ENCODE results near the gene FNDC3B.
A peak's percentile ranks its signal among the peaks of the same experiment; 100 is the strongest.
"Not testable (repeated sequence)": the region's sequence is repeated elsewhere in the genome, so short reads cannot be mapped to it uniquely, and the experiment has no call there.

Gene FNDC3B

DNA sequence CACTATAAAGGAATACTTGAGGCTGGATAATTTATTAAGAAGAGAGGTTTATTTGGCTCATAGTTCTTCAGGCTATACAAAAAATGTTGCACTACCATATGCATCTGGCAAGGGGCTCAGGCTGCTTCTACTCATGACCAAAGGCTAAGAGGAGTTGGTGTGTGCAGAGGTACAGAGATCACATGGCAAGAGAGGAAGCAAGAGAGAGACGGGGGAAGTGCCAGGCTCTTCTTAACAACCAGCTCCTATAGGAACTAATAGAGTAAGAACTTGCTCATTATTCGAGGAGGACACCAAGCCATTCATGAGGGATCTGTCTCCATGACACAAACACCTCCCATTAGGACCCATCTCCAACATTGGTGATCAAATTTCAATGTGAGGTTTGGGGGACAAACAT, 6.0 kb upstream of the FNDC3B start:
- DNase-seq: no peak

DNA sequence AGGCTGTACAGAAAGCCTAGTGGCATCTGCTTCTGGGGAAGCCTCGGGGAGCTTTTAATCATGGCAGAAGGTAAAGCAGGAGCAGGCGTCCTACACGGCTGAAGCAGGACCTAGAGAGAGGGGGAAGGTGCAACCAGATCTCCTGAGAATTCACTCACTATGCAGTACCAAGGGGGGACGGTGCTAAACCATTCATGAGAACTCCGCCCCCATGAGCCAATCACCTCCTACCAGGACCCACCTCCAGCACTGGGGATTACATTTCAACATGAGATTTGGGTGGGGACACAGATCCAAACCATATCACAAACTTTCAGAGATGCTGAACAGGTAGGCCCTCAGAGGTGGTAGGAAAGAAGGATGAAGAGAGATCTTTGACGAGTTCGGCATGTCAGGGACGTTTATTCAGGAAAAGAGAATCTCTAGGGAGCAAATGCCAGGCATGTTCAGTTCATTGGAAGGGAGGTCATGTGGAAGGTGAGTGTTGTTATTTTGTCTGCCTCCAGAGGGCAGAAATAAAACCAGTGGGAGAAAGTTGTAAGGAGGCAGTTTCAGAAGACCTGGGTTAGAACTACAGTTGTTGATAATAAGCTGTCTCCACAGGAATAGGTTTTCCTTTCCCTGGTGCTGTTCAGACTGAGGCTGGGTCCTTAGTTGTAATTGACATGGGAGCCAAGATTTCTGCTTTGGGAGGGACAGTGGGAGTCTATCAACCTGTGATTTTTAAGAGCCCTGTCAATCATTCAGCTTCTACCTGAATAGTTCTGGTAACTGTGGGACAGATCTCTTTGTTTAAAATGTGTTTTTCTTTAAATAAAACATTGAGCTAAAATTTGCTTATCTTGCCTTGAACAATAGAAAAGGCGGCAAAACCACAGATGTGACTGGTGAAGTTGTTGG, 4.3 kb upstream of the FNDC3B start:
- no peak for DNase-seq

DNA sequence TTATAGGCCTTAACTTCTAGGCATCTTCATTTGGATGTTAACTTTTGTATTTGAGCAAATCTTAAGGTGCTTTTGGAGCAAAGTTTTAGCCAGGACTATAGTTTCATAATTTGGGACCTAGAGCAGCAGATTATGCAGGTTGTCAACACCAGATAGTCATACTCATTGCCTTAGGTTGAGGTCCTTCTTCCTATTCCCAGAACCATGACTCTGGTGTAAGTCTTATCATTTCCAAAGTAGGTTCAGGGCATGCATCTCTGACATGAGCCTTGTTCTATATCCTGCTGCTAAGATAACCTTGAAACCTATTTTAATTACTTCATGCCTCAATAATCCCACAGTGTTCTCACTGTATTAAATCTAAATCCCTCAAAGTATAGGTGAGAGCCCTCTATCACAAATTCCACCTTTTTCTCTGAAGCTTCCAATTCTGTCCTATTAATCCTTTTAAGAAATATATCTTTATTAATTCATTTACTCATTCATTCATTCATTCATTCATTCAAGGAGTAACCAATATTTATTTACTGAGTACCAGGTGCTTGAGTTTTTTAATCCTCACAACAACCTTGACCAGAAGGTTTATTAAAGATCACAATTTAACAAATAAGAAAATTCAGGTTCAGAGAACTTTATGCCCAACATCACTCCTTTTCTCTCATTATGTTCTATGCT, 2.7 kb upstream of the FNDC3B start:
- DNase-seq: no peak

GRCh38 chr3:172038798-172039435, 461 bp upstream of the FNDC3B start:
- DNase-seq: no peak

DNA sequence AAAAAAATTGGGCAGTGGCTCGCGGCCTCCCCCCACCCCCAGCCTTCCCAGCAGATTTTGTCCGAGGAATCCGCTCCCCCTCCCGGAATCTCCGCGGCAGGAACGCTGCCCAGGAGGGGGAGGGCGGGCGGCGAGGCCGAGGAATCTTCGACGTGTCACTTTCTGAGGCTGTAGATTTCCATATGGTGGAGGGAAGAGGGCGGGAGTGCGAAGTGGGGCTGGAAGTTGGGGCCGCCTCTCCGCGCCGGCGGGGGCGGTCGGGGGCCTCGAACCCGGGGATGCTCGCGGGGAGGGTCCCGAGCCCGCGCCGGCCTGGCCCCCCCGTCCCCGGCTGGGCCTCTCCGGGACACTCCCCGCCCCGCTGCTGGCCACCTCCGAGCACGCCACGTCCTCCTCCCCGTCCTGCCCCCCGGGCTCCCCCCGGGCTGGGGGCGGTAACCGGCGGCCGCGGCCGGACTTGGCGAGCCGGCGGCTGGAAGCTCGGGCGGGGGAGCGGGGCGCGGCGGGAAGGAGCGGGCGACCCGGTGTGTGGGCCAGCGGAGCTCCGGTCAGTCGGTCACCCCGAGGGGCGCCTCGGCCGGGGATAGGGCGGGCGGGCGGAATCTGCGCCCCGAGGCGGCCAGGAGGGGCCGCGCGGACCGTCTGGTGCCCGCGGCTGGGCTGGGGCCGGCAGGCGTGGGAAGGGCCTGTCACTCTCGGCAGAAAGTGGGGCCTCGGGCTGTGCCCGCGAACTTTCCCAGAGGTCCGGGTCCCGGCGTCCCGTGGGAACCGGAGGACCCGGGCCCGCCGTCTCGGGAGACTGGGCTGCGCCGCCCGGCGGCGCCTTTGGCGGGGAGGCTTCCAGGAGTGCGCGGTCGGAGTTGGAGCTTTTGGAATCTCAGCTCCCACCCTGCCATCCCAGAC, 951 bp downstream of the FNDC3B start:
- DNase-seq: peak; percentile 16

DNA sequence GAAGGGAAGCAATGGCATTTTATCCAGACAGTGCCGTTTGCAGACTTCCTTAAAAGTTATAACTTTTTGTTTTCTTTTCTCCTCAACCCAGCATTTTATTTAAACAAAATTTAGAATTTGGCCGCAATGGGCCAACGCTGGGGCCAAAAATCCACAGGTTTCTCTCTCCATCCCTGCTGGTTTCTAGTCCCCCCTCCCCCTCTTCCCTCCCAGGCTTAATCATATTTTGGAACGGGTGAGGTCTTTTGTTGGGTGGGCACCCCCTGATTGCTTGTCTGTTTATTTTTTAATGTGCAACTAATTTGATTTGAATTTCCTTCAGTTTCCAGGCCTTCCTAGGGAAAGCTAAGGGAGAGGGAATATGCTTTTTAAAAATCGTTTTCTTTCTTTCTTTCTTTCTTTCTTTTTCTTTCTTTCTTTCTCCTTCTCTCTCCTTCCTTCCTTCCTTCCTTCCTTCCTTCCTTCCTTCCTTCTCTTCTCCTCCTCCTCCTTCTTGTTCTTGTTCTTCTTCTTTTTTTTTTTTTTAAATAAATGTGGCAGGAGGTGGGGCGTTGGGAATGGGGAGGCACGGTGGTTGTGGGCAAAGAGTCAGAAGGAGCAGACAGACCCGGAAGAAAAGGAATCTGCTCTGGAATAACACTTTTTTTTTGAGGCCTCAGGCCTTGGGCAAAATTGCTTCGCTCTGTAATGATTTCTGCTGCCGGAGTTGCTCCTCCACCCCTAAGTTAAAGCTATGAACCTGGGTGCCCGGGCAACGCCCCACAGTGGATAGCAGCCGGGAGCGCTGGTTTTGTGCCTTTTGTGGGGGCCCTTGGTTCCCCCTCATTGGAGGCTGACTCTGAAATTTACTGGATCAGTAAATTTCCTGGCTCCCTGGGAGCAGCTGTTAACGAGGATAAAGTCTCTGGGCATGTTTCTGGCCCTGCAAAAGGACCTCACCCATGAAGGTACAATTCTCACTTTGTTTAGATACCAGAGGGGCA, 1.9 kb downstream of the FNDC3B start:
- DNase-seq: no peak

- DNase-seq: no peak
These were observed 2.8 kb downstream of the FNDC3B start for GRCh38 chr3:172042136-172042662.

- DNase-seq: not testable (repeated sequence)
These were observed 3.3 kb downstream of the FNDC3B start for GRCh38 chr3:172042663-172043179.

- no peak for DNase-seq
These were observed 3.9 kb downstream of the FNDC3B start for GRCh38 chr3:172043233-172043632.

DNA sequence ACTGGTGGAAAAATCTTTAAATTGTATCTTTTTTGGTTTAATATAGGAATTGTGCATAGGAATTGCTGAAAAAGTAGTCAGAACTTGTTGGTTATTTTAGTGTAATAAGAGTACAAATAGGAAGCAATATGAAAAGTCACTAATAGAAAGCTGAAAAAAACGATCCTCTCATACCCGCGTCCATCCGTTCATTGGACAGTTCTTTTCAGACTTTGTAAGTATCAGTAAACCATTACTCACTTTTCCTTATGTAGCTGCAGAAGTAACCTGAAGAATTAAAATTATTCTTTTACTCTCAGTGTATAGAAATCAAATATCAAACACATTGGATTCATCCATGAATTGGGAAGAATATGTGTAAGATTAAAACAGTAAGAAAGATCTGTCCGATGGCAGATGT, 4.4 kb downstream of the FNDC3B start:
- no peak for DNase-seq

DNA sequence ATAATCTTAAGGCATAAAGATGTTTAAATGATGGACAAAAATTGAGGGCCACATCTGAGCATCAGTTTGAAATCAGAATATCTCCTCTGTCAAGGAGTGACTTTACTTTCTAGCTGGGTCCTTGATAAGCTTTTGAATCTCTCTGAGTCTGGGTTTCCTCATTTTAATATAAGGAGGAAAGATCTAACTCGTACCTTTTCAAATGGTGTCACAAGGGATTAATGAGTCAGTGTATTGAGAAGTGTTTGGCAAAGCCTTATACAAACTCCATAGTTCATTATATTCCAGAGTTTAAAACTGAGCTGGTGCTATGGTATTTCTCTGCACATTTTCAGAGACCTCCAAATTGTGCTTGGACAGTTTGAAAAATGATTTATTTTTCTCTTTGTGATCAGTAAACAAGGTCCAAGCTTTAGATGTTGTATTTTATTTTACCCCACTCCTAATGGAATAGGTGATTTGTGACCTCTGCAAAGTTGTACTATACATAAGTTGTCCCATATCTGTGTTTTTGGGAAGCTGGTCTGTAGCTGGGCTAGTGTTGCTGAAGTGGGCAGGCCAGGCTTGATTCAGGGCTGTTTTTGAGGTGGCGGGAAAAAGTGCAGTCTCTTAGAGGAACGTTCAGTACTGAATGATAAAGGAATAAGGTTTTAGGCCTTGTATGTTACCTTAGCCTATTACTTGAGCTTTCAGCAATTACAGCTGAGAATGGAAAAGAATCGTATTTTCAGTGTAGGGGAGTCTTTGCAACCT, 5.6 kb downstream of the FNDC3B start:
- DNase-seq: no peak

GRCh38 chr3:172046268-172046915, 7.0 kb downstream of the FNDC3B start:
- no peak for DNase-seq

DNA sequence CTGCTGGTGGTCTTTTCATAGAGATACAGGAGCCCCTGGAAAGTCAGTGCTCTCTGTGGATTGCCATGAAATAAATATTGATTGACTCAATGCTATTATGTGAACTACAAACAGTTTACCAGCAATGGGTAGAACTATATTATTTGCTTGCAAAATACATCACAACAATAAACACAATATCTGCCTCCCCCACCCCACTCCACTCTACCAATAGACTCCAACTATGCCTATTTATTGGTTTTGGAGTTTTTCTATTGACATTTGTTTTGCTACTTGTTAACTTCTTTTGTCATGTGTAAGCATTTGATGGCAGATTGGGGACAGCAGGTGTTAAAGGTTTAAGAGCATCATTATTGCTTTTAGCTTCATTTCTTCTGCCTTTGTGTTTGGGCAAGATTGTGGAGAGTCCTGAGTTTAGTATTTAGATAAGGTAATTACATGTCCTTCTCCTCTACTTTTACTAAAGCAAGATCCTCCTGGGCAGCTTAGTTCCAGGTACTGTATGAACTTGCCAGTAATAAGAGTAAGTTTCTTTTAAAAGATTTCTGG, 8.3 kb downstream of the FNDC3B start:
- DNase-seq: no peak

DNA sequence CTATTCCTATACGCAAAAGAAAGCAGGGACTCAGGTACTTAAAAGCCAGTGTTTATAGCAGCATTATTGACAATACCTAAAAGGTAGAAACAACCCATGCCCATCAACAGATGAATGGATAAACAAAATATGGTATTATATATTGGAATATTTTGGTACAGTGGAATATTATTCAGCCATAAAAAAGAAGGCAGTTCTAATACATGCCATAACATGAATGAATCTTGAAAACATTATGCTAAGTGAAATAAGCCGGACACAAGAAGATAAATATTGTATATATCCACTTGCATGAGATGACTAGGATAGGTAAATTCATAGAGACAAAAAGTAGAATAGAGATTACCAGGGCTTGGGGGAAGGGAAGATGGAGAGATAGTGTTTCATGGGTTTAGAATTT, 9.2 kb downstream of the FNDC3B start:
- no peak for DNase-seq

DNA sequence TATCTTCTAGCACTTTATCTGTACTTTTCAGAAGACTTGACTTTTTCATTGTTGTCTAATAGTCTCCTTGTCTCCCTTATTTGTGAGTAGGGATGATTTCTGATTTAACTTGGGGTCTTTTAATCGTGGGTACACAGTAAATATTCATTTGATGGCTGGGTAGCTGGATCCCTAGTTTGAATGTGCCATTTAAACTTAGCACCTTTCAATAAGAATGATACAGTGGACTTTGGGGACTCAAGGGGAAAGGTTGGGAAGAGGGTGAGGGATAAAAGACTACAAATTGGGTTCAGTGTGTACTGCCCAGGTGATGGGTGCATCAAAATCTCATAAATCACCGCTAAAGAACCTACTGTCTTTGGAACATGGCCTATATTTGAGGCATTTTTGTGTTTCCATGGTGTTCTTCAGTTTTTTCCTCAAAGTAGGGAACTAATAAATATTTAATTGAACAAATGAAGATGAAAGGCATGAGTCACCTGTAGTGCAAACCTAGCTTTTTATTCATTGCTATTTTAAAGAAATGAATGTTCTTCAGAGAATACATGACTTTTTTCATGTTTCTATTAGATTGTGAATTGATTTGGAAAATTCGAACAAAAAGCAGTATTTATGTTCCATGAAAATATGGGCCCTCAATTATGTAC, 12.1 kb downstream of the FNDC3B start:
- no peak for DNase-seq

GRCh38 chr3:172051957-172052354, 12.6 kb downstream of the FNDC3B start:
- DNase-seq: no peak

GRCh38 chr3:172052405-172052804, 13.0 kb downstream of the FNDC3B start:
- DNase-seq: no peak

- no peak for DNase-seq
These were observed 14.9 kb downstream of the FNDC3B start for GRCh38 chr3:172054115-172054764.

Measured in NCI-H1048 (cell line).